ENCODE measurements around the gene KLK10.

The KLK10 gene

DNA sequence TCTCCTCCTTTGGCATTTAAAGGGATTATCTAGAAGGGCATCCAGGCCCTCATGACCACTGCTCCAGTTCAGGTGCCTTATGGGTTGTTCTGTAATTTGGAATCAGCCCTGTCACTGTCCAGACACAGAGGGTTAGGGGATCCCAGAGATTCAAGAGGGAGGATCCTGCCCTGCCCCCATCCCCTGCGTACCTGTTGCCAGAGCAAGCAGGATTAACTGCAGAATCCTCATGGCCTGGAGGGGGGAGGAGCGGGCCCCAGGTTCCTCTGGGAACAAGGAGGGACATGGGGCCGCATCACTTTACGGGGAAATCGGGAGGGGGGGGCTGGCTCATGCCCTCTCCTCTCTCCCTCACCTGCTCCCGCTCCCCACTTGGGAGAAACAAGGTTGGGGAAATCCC, 5.9 kb upstream of the KLK10 start:
- H3K4me3 ChIP-seq (ENCODE audit: low read length), result no peak overlapping the region
- H3K9ac ChIP-seq (ENCODE audit: low read length), result no peak overlapping the region
- H3K4me1 ChIP-seq (ENCODE audit: low read length), result 0 out of 2 replicates have a peak, but pooled peaks cover 3% of the 10 kb centered on the region
- H2AFZ ChIP-seq (ENCODE audit: low read depth, low read length), result no peak overlapping the region
- H4K20me1 ChIP-seq (ENCODE audit: insufficient read depth, low read length), result no peaks in the 10 kb centered on the region
- no peaks in the 10 kb centered on the region for H3K36me3 ChIP-seq (replicated peaks; ENCODE audit: low read depth, low read length)
- H3K4me2 ChIP-seq (ENCODE audit: low read length), result no peak overlapping the region
- H3K27ac ChIP-seq (ENCODE audit: low read length), result no peak overlapping the region
- peaks cover 14% of the 10 kb centered on the region; the same call in 1 of the 2 replicates for H3K27me3 ChIP-seq (ENCODE audit: low read depth, low read length)
- H3K9me3 ChIP-seq (ENCODE audit: insufficient read depth, low read length), result no peaks in the 10 kb centered on the region
- no peak for TF ChIP-seq EZH2phosphoT487 (IDR thresholded peaks at IDR 0.05; ENCODE audit: low read depth)
- TF ChIP-seq, protein P1, sequence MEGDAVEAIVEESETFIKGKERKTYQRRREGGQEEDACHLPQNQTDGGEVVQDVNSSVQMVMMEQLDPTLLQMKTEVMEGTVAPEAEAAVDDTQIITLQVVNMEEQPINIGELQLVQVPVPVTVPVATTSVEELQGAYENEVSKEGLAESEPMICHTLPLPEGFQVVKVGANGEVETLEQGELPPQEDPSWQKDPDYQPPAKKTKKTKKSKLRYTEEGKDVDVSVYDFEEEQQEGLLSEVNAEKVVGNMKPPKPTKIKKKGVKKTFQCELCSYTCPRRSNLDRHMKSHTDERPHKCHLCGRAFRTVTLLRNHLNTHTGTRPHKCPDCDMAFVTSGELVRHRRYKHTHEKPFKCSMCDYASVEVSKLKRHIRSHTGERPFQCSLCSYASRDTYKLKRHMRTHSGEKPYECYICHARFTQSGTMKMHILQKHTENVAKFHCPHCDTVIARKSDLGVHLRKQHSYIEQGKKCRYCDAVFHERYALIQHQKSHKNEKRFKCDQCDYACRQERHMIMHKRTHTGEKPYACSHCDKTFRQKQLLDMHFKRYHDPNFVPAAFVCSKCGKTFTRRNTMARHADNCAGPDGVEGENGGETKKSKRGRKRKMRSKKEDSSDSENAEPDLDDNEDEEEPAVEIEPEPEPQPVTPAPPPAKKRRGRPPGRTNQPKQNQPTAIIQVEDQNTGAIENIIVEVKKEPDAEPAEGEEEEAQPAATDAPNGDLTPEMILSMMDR (IDR thresholded peaks at IDR 0.05; ENCODE audit: low read depth, low read length), result no peak
- H3K79me2 ChIP-seq (ENCODE audit: low read length), result no peaks in the 10 kb centered on the region

DNA sequence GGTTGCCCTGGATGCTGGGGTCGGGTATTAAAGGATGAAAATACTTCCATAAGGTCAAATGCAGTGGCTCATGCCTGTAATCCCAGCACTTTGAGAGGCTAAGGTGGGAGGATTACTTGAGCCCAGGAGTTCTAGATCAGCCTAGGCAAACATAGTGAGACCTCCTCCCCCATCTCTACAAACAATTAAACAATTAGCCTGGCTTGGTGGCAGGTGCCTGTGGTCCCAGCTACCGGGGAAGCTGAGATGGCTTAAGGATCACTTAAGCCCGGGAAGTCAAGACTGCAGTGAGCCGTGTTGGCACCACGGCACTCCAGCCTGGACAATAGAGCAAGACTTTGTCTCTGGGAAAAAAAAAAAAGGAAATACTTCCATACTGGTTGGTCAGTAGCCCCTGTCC, 5.4 kb upstream of the KLK10 start:
- Histone ChIP-seq H3K4me2 (ENCODE audit: low read length) (no peak overlapping the region), H3K9ac (ENCODE audit: low read length) (no peak overlapping the region), H3K79me2 (ENCODE audit: low read length) (no peaks in the 10 kb centered on the region), H4K20me1 (ENCODE audit: insufficient read depth, low read length) (no peaks in the 10 kb centered on the region), H2AFZ (ENCODE audit: low read depth, low read length) (no peak overlapping the region), H3K4me3 (ENCODE audit: low read length) (no peak overlapping the region), H3K9me3 (ENCODE audit: insufficient read depth, low read length) (no peaks in the 10 kb centered on the region), H3K36me3 (replicated peaks; ENCODE audit: low read depth, low read length) (no peaks in the 10 kb centered on the region), H3K4me1 (ENCODE audit: low read length) (0 out of 2 replicates have a peak, but pooled peaks cover 3% of the 10 kb centered on the region), H3K27me3 (ENCODE audit: low read depth, low read length) (peaks cover 14% of the 10 kb centered on the region; the same call in 1 of the 2 replicates), H3K27ac (ENCODE audit: low read length) (no peak overlapping the region)
- no peak for TF ChIP-seq EZH2phosphoT487 (IDR thresholded peaks at IDR 0.05; ENCODE audit: low read depth)
- TF ChIP-seq, protein P1 (IDR thresholded peaks at IDR 0.05; ENCODE audit: low read depth, low read length), result no peak

DNA sequence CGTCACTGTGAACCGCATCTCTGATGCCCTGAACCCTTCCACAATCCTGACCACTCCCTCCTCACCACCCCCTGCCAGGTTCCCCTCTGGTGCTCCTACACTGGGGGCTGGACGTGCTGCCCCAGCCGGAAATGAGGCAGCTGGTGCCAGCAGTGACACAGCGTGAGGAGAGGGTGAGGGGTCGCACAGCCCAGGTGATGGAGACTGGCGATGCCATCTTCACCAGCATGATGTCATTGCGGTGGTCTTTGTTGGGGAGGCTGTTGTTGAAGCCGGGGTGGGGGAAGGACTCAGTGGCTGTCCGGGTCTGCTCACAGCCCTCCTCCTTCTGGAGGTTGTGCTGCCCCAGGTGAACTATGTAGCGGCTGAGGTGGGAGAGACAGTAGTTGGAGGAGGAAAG, 4.4 kb upstream of the KLK10 start:
- Histone ChIP-seq H3K4me1 (ENCODE audit: low read length) (0 out of 2 replicates have a peak, but pooled peaks cover 3% of the 10 kb centered on the region), H2AFZ (ENCODE audit: low read depth, low read length) (no peak overlapping the region), H3K27me3 (ENCODE audit: low read depth, low read length) (peaks cover 9% of the 10 kb centered on the region; the same call in 1 of the 2 replicates), H3K4me3 (ENCODE audit: low read length) (no peak overlapping the region), H3K4me2 (ENCODE audit: low read length) (no peak overlapping the region), H3K9ac (ENCODE audit: low read length) (no peak overlapping the region), H3K36me3 (replicated peaks; ENCODE audit: low read depth, low read length) (no peaks in the 10 kb centered on the region), H4K20me1 (ENCODE audit: insufficient read depth, low read length) (no peaks in the 10 kb centered on the region), H3K79me2 (ENCODE audit: low read length) (no peaks in the 10 kb centered on the region), H3K9me3 (ENCODE audit: insufficient read depth, low read length) (no peaks in the 10 kb centered on the region), H3K27ac (ENCODE audit: low read length) (no peak overlapping the region)
- TF ChIP-seq, protein P1 (IDR thresholded peaks at IDR 0.05; ENCODE audit: low read depth, low read length), result no peak
- no peak for TF ChIP-seq EZH2phosphoT487 (IDR thresholded peaks at IDR 0.05; ENCODE audit: low read depth)

DNA sequence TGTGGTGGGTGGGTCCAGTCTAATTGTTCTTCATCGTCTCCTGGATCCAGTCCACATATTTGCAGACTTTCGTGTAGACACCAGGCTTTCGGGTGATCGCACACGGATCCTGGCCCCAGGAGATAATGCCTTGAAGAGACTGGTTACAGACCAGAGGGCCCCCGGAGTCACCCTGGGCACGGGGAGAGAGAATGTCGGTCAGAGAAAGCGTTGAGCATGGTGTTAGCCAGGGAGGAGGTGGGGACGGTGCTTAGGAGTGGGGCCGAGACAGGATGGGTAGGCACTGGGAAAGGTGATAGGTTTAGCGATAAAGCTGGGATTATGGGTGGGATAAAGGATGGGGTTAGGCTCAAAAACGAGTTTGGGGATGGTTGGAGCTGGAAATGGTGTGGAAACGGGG, 3.0 kb upstream of the KLK10 start:
- Histone ChIP-seq H3K9ac (ENCODE audit: low read length) (no peak overlapping the region), H3K9me3 (ENCODE audit: insufficient read depth, low read length) (no peaks in the 10 kb centered on the region), H3K27ac (ENCODE audit: low read length) (no peak overlapping the region), H3K4me1 (ENCODE audit: low read length) (0 out of 2 replicates have a peak, but pooled peaks cover 3% of the 10 kb centered on the region), H2AFZ (ENCODE audit: low read depth, low read length) (no peak overlapping the region), H3K79me2 (ENCODE audit: low read length) (no peaks in the 10 kb centered on the region), H3K4me2 (ENCODE audit: low read length) (no peak overlapping the region), H3K27me3 (ENCODE audit: low read depth, low read length) (peaks cover 9% of the 10 kb centered on the region; the same call in 1 of the 2 replicates), H3K36me3 (replicated peaks; ENCODE audit: low read depth, low read length) (no peaks in the 10 kb centered on the region), H4K20me1 (ENCODE audit: insufficient read depth, low read length) (no peaks in the 10 kb centered on the region), H3K4me3 (ENCODE audit: low read length) (no peak overlapping the region)
- TF ChIP-seq EZH2phosphoT487 (IDR thresholded peaks at IDR 0.05; ENCODE audit: low read depth), result no peak
- TF ChIP-seq, protein P1 (IDR thresholded peaks at IDR 0.05; ENCODE audit: low read depth, low read length), result no peak
